HL-60 (cell line): ENCODE results near the gene CBY1.

Experiments used
- DNase-seq, 2 experiments: peaks; one replicate each; pipeline ENCODE4 v3.0.0-alpha.2; 2010 to 2020; ENCODE audit warnings: low read depth in 1 of 2, low spot score in 1 of 2
- H3K27ac ChIP-seq: fragments of 250-450 bp; sonication (Bioruptor Pico); replicated peaks from 2 replicates; pipeline ENCODE4 v1.5.1; 2020; ENCODE audit warnings: mild to moderate bottlenecking, moderate library complexity
- H3K27me3 ChIP-seq: fragments of 250-450 bp; sonication (Bioruptor Pico); 2 replicates; pipeline ENCODE4 v1.5.1; 2021; ENCODE audit warnings: mild to moderate bottlenecking, moderate library complexity; ENCODE audit not compliant: insufficient read depth, poor library complexity, severe bottlenecking
- H3K4me3 ChIP-seq: replicated peaks from 2 replicates; pipeline ENCODE4 v1.5.1; 2011; ENCODE audit warnings: mild to moderate bottlenecking, control low read depth, low read length; ENCODE audit not compliant: insufficient read depth
- CTCF ChIP-seq: IDR thresholded peaks from one replicate; pipeline ENCODE4 v1.5.1; 2011; ENCODE audit warnings: low read length, control low read depth, inconsistent platforms; ENCODE audit not compliant: insufficient read depth
- GABPA ChIP-seq: IDR thresholded peaks from 2 replicates; pipeline ENCODE4 v1.6.1; 2012; ENCODE audit warnings: low read depth
- POLR2AphosphoS5 ChIP-seq: IDR thresholded peaks from 2 replicates; pipeline ENCODE4 v1.6.1; 2012; ENCODE audit warnings: low read depth
- REST ChIP-seq: IDR thresholded peaks from 2 replicates; pipeline ENCODE4 v1.6.1; 2012; ENCODE audit warnings: low read depth; ENCODE audit not compliant: insufficient replicate concordance
- SPI1 ChIP-seq: IDR thresholded peaks from 2 replicates; pipeline ENCODE4 v1.6.1; 2012; ENCODE audit warnings: low read depth, mild to moderate bottlenecking, borderline replicate concordance

CBY1 gene

GRCh38 chr22:38631724-38632123 lies 24.7 kb upstream of the CBY1 start:
- Histone ChIP-seq H3K27me3 (no peaks in the 10 kb centered on the region), H3K27ac (peak overlapping the region; percentile 22; the same call in 1 of the 2 replicates), H3K4me3 (no peak overlapping the region)
- no peak for TF ChIP-seq POLR2AphosphoS5
- 0 out of 2 replicates have a peak, but pooled peaks have one; percentile 16 for TF ChIP-seq SPI1
- peak; percentile 28 to 74 for DNase-seq

GRCh38 chr22:38632528-38632927 lies 23.9 kb upstream of the CBY1 start:
- TF ChIP-seq GABPA: no peak
- no peak for TF ChIP-seq CTCF
- no peak for TF ChIP-seq SPI1
- TF ChIP-seq REST: no peak
- no peak for TF ChIP-seq POLR2AphosphoS5
- no peak for DNase-seq
- Histone ChIP-seq H3K4me3 (no peak overlapping the region), H3K27ac (no peak overlapping the region), H3K27me3 (no peaks in the 10 kb centered on the region)

- TF ChIP-seq CTCF: no peak
- no peak for TF ChIP-seq REST
- TF ChIP-seq SPI1: no peak
- no peak for TF ChIP-seq POLR2AphosphoS5
- no peak for TF ChIP-seq GABPA
- H3K4me3 ChIP-seq: no peak overlapping the region
- no peak overlapping the region for H3K27ac ChIP-seq
- no peak for DNase-seq
- no peaks in the 10 kb centered on the region for H3K27me3 ChIP-seq
Observed at GRCh38 chr22:38638216-38638615, 18.2 kb upstream of the CBY1 start.

- no peak overlapping the region for H3K27ac ChIP-seq
- TF ChIP-seq POLR2AphosphoS5 (no peak), GABPA (no peak), CTCF (no peak), REST (no peak)
- no peak overlapping the region for H3K4me3 ChIP-seq
- DNase-seq: no peak
- H3K27me3 ChIP-seq: no peaks in the 10 kb centered on the region
Observed at GRCh38 chr22:38638728-38639127, 17.7 kb upstream of the CBY1 start.
